Activated CD8-positive, alpha-beta memory T cell treated with anti-CD3 and anti-CD28 coated beads, Interleukin-2, amount 50 U/mL, for 1 hour (primary cell): ENCODE data around the gene TGFBR3.

Experiments used
- DNase-seq: peaks from one replicate; pipeline ENCODE4 v3.0.0-alpha.2; 2020; ENCODE audit errors: extremely low read depth

The TGFBR3 gene

GRCh38 chr1:91799863-91800262, 86.1 kb downstream of the TGFBR3 start:
- DNase-seq: no peak

DNA sequence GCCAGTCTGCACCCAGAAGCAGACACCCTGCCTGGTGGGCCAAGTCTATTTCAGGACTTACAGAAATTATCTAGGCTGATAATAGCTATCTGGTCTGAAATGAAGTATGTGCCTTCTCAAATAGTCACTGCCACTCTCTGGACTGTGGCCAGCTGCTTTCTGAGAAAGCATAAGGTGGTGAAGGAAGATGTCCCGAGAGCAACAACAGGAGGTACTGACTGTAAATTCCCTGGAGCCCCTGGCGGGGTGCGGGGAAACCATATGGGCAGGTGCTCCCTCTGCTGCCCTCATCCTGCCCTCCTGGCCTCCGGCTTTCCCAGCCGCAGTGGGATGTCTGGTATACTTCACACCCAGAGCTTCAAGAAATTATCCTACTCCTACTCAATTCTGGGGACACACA, 86.8 kb downstream of the TGFBR3 start:
- DNase-seq: no peak

- DNase-seq: no peak
Measured at GRCh38 chr1:91798740-91799139, 87.2 kb downstream of the TGFBR3 start.

DNA sequence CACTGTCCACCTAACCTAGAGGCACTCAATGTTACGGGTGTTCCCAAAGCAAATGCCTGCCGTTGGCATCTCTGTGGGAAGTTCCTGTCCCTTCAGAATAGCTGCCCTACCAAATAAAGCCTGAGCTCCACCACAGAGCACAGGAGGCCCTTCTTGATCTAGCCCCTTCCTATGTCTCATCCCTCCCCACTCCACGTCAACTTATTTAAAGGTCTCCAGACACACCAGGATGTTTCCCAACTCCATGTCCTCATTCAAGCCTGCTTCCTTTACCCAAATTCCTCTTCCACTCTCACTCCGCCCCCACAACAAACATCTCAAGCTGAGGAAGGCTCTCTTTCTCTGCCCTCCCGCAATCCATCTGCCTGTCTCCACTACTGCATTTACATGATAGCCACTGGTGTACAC, 87.7 kb downstream of the TGFBR3 start:
- DNase-seq: no peak

GRCh38 chr1:91797164-91797563, 88.8 kb downstream of the TGFBR3 start:
- no peak for DNase-seq

DNA sequence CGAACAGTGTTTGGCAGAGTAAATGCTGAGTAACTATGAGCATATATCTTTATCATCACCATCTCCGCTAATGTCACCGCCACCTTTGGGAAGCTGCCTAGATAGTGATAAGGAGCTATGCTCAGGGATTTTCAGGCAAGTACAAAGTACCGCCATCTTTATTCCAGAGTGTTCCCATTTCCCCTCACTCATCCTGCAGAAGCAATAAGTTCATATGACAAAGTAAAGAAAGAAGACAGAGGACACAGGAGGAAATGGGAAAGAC, 89.6 kb downstream of the TGFBR3 start:
- no peak for DNase-seq

GRCh38 chr1:91795591-91796389, 90.2 kb downstream of the TGFBR3 start:
- no peak for DNase-seq

DNA sequence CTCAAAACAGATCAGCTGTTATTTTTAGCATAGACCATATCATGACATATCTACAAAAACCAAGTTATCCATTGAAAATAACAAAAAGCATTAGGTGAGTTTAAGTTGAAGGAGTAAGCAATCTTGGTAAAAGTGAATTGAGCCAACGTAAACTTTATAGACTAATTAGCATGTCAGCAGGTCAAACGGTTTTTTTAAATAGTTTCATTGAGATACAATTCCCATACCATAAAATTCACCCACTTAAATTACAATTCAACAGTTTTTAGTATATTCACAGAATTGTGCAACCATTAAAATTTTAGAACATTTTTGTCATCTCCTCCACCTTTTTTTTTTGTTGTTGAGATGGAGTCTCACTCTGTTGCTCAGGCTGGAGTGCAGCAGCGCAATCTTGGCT, 92.1 kb downstream of the TGFBR3 start:
- no peak for DNase-seq

- no peak for DNase-seq
Measured at GRCh38 chr1:91793189-91793588, 92.8 kb downstream of the TGFBR3 start.

DNA sequence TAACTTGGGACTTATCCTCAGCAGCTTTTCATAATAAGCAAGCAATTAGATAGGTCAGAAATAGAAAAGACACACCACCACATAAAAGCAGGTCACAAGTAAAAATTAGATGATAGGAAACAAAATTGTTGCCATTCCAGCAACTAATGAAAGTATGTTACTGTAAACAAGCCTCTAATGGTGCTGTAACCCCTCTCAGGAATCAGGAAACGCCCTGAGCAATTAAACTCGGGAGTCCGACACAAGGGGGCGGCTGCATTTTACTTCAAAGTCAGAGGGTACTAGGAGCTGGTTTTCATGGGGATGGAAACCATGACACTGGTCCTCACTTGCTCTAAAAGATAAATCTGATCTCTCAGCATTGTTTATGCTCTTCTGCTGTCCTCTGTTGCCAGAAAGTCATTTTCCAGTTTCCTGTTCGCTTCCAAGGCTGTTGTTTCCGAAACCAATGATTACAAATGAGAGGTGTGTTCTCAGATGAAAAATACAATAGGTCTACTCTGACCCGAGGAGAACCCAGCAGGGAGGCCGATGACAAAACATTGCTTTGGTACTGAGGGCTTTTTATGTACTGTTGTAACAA, 93.4 kb downstream of the TGFBR3 start:
- DNase-seq: no peak

DNA sequence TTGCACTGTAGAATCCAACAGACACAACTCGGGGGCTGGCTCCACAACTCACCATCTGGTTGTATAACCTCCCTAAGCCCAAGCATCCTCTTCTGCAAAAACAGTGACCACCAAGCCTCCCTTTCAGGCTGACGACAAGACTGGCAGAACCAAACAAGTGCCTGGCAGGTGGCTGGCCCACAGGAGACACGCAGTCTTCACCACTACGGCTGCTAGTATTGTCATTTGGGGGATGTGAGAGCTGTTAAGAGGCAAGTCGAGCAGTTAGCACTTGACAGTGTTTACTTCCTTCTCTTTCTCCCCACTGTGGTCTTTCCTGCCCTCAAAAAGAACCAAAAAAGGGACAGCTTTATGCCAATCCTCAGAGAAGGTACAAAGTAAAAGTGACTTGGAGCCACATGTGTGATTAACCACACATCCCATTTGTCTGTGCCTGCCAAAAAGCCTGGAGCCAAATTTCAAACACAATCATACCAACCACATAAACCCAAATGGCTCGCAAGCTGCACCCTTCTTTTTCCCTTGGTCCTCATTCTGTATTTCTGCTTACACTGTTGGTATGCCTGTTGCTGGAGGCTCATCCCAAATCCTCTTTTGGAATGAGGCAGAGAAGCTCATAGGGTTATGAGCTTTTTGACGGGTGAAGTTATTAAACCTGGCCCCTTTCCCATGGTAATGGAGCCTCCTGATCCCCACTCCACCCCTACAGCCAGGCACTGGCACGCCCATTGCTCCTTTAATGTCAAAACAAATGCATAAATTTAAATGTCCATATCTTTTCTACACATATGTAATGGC, 94.1 kb downstream of the TGFBR3 start:
- no peak for DNase-seq

GRCh38 chr1:91791103-91791502, 94.8 kb downstream of the TGFBR3 start:
- no peak for DNase-seq

DNA sequence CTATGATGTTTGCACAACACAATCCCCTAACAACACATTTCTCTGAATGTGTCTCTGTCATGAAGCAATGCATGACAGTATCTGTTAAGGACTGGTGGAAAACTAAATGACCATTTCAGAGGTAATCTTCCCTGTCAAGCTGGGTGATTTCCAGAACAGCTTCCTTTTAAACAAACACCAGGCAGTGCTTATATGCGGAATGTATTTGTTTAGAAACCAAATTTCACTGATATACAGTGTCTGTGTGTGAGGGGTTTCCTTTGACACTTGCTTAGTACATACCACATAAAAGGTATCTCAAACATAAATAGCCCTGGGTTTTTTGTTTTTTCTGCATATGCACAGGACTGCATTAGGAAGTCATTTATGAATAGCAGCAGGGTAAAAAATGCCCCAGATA, 95.6 kb downstream of the TGFBR3 start:
- DNase-seq: no peak

DNA sequence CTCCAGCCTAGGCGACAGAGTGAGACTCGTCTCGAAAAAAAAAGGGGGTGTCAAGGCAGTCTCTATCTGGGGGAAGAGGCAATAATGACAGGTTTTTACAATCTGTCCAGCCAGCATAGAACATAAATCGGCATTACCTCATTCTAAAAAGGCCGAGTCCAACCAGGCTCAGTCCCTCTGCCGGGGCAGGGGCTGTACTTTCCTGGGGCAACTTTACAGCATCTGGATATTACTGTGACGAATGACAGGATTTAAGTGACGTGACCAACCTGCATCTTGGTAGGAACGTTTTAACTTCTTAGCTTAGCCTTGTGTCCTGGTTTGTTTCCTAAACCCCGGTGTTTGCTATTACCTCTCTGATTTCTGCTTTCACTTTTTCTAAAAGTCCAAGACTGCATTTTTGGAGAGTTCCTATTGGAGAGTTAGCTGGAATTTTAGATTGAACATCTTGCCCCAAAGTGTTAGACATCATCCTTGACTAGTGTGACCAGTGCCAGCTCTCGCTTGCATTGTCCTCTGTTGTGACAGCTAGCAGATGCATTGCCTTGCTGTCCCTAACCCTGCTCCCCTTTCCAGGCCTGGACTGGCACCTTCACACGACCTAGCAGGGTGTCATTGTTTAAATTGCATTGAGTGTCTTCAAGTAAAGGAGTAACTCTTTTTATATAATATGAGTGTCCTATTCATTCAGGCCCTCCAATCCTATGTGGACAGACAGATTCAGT, 96.5 kb downstream of the TGFBR3 start:
- no peak for DNase-seq

- DNase-seq: no peak
Measured at GRCh38 chr1:91787919-91788318, 98.0 kb downstream of the TGFBR3 start.

DNA sequence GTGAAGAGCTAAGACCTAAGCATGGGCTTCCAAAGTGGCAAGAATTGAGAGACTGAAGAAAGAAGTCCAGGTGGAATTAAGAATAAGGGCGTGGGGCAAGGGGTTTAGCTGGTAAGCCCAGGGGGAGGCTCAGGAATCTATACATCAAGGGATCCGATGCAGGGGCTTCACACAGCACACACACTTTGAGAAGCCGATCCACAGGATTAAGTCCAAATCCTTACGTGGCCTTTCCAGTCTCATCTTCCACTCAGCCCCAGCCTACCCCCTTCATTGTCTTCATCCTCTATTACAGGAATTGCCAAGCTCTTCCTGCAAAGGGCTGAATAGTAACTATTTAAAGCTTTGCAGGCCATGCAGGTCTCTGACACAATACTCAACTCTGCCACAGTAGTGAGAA, 101.3 kb downstream of the TGFBR3 start:
- DNase-seq: no peak

DNA sequence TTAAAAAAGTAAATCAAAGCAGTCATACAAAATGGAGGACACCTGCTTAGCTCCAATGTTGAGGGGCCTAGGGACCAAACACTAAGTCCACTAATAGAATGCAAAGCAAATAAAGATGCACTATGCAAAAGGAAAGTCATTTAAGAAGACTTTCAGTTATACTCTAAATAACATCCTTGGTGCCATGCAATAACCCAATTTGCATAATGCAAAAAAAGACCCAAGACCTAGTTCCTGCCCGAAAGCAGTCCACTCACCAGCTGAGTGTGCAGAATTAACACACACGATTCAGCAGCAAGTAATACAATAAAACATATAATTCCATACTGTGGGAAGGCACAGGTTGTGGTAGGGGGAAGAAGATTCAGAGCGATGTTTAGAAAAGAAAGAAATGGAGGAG, 101.8 kb downstream of the TGFBR3 start:
- no peak for DNase-seq

DNA sequence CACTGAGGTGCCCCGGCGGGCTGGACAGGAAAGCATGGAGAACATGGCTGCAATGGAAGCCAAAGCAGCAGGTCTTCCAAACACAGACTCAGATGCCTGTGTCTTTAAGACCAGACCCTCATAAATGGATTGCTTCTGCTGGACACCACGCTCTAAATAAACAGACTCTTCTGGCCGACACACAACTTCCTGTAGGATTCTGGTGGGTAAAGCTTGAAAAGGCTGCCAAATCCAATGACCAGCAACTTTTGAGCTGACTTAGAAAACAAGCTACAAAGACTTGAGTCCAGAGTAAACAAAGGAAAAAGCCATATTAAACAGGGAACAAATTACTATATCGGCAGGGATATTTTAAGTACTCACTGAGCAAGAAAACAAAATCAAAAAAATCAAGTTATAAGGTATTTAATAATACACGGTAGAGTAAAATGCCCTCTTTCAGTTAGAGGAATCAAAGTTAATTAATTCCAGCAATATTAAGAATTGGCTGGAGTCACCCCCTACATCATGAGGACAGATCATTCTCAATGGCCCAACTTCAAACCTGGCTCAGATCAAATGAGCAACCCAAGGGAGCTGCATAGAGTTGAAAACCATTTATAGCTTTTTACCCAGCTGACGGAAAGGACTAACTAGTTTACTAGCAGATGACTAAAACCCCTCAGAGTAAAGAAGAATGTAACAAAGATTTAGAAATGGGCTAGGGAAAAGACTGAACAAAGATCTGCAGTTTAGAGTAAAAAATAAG, 102.4 kb downstream of the TGFBR3 start:
- no peak for DNase-seq

DNA sequence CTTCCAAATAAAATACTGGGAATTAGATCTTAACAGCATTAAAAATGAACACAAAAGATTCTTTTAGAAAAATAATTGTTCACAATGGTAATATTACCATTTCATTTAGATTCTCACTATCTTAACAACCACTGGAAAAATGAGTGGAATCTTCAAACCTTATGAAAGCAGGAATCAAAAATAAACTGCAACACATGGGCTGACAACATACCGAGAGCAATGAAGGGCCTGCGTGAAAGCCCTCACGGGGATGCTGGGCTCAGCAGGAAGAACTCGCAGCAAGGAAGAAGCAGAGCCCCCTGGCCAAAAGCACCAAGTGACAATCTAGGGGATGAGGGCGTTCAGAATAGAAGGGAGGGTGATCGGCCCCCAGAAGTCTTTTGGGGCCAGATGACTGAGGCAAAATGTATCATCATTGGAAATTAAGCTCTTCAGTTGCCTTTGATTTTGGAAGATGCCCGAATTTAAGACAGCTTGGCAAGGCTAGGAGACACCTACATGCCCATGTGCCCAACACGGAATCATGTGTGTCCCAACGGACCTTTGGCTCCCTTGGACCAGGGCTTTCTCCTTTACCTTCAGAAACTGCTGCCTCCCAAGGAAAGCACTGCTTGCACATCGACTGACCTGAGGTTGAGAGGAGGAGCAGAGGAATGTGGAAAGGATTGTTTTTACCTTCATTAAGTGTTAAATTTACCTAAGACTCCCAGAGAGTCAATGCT, 103.9 kb downstream of the TGFBR3 start:
- DNase-seq: no peak

DNA sequence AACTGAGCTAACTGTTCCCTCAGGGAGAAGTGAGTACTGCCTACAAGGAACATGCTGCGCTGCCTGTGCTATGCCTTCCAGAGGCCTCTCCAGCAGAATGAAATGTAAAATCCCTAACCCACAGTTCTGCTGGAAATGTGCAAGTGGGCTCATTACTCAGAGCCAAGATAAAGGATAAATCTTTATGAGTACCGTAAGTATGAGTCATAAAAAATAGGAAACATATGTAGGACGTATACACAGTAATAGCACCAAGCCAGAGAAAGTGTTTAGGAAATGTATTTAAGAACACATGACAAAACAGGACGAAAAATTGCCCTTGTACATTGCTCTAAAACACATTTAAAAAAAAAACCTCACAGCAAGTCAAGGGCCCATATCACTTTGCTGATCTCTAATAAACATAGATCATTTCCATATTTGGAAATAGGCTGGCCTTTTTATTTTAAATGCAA, 104.6 kb downstream of the TGFBR3 start:
- no peak for DNase-seq

- DNase-seq: no peak
Measured at GRCh38 chr1:91779548-91780021, 106.4 kb downstream of the TGFBR3 start.
